Dedifferentiated amniotic fluid mesenchymal stem cell (primary cell): ENCODE results near the gene SGSM1.

Experiments used
- DNase-seq: peaks from one replicate; pipeline ENCODE4 v3.0.0-alpha.2; 2016; ENCODE audit errors: extremely low spot score

Gene SGSM1

GRCh38 chr22:24951942-24952836 is 146.2 kb downstream of the SGSM1 start, which contains the start of gene KIAA1671:
KIAA1671 (plus strand) TSS chr22:24952716; CDS start chr22:25028000, 75,284 bp downstream.
- DNase-seq: peak; percentile 27

- DNase-seq: no peak
Observed at GRCh38 chr22:24952837-24953383, 146.9 kb downstream of the SGSM1 start.

- no peak for DNase-seq
Observed at GRCh38 chr22:24953384-24954113, 147.5 kb downstream of the SGSM1 start.

GRCh38 chr22:24954114-24954463 is 148.1 kb downstream of the SGSM1 start:
- DNase-seq: no peak

GRCh38 chr22:24954856-24955255 is 148.8 kb downstream of the SGSM1 start:
- DNase-seq: no peak

- no peak for DNase-seq
Observed at GRCh38 chr22:24957043-24957442, 151.0 kb downstream of the SGSM1 start.

GRCh38 chr22:24961217-24961844 is 155.3 kb downstream of the SGSM1 start:
- no peak for DNase-seq

- no peak for DNase-seq
Observed at GRCh38 chr22:24962094-24962493, 156.1 kb downstream of the SGSM1 start.

- no peak for DNase-seq
Observed at GRCh38 chr22:24962835-24963234, 156.8 kb downstream of the SGSM1 start.

GRCh38 chr22:24964441-24964840 is 158.4 kb downstream of the SGSM1 start:
- no peak for DNase-seq

- no peak for DNase-seq
Observed at GRCh38 chr22:24965822-24966626, 160.0 kb downstream of the SGSM1 start.

- DNase-seq: no peak
Observed at GRCh38 chr22:24968066-24968561, 162.1 kb downstream of the SGSM1 start.

- no peak for DNase-seq
Observed at GRCh38 chr22:24969560-24970301, 163.7 kb downstream of the SGSM1 start.

- DNase-seq: no peak
Observed at GRCh38 chr22:24972369-24972768, 166.4 kb downstream of the SGSM1 start.

- DNase-seq: no peak
Observed at GRCh38 chr22:24973872-24974271, 167.9 kb downstream of the SGSM1 start.

- no peak for DNase-seq
Observed at GRCh38 chr22:24975125-24975640, 169.2 kb downstream of the SGSM1 start.

GRCh38 chr22:24975813-24976341 is 169.9 kb downstream of the SGSM1 start:
- DNase-seq: no peak

- no peak for DNase-seq
Observed at GRCh38 chr22:24976442-24977218, 170.6 kb downstream of the SGSM1 start.
